Testis (tissue), 3 donors: Measurements from ENCODE around the gene HOXA10. TPM values are rescaled to one million over a fixed set of nuclear protein-coding genes. Genes with fewer than 3 reads are reported as not detected.
A peak's percentile ranks its signal among the peaks of the same experiment; 100 is the strongest.

ENCODE experiments used
- DNase-seq: peaks from one replicate; pipeline ENCODE4 v3.0.0-alpha.2; 2019
- H3K27ac ChIP-seq, 2 donors: fragments of 200-600 bp; sonication (generic); one replicate each; pipeline ENCODE4 v1.5.1; 2019
- H3K27me3 ChIP-seq: fragments of 200-600 bp; sonication (generic); one replicate; pipeline ENCODE4 v1.5.1; 2019
- H3K36me3 ChIP-seq: fragments of 200-600 bp; sonication (generic); one replicate; pipeline ENCODE4 v1.5.1; 2017; ENCODE audit warnings: low read depth; ENCODE audit errors: missing control alignments
- H3K4me1 ChIP-seq: fragments of 200-600 bp; sonication (generic); one replicate; pipeline ENCODE4 v1.5.1; 2019
- H3K4me3 ChIP-seq, 2 donors: fragments of 200-600 bp; sonication (generic); one replicate each; pipeline ENCODE4 v1.5.1; 2017 to 2019
- H3K9me3 ChIP-seq: fragments of 200-600 bp; sonication (generic); one replicate; pipeline ENCODE4 v1.5.1; 2017
- CTCF ChIP-seq, 3 experiments: fragments of 450-650 bp in 2 of 3; fragments of 200-600 bp in 1 of 3; sonication (generic) in 1 of 3; IDR thresholded peaks; one replicate each; pipeline ENCODE4 v1.5.1; 2016 to 2019; ENCODE audit warnings: antibody characterized with exemption in 3 of 3, mild to moderate bottlenecking in 2 of 3, moderate library complexity in 1 of 3
- POLR2A ChIP-seq: fragments of 450-650 bp; IDR thresholded peaks from one replicate; pipeline ENCODE4 v1.6.1; 2017; ENCODE audit warnings: antibody characterized with exemption, mild to moderate bottlenecking, moderate library complexity
- WGBS, 2 donors: methylation state at CpG; one replicate each; pipeline ENCODE4 v1.1.5; 2018; 5-methylcytosine and 5-hydroxymethylcytosine counted together
- intact Hi-C: fragments of 100-400 bp; cut with DNase I; formaldehyde crosslinking; loops from one replicate; pipeline ENCODE4 v1.15.1; 2023; ENCODE audit warnings: low total_unique reads
- polyA plus RNA-seq: library from polyadenylated mRNA; stranded (reverse); fragments of 350-450 nt; fragmentation: Illumina TruSeq; extraction: RNeasy Lipid Tissue Mini Kit (QIAGEN cat#74804); gene quantifications from one replicate; pipeline ENCODE4 v1.2.3, GENCODE V29; 2014; ENCODE audit warnings: low read depth, low replicate concordance; ENCODE audit not compliant: insufficient read depth
- total RNA-seq, 2 donors: library from RNA; depleted of rRNA; stranded (reverse); fragments of >200 nt; gene quantifications; one replicate each; pipeline ENCODE4 v1.2.3, GENCODE V29; 2016

HOXA10 gene
- total and polyA plus RNA-seq, 3 donors from 2014 or later = 0.31 to 1.8 (median 1.6) TPM

GRCh38 chr7:27145914-27146412 lies 28.2 kb downstream of the HOXA10 start:
- Histone ChIP-seq H3K27me3 (no peaks in the 10 kb centered on the region), H3K4me1 (peaks cover 4% of the 10 kb centered on the region), H3K36me3 (no peaks in the 10 kb centered on the region), H3K4me3 (no peak overlapping the region), H3K27ac (no peak overlapping the region), H3K9me3 (no peaks in the 10 kb centered on the region)
- WGBS, 2 donors = 49 to 66% methylated on average over 11 of the region's 11 CpGs
- intact Hi-C loops = no loop called here
- TF ChIP-seq CTCF (IDR thresholded peaks at IDR 0.05) (no peak), POLR2A (no peak)
- no peak for DNase-seq

- H3K27ac ChIP-seq = no peak overlapping the region
- peak overlapping the region in 1 of 2 donors; percentile 10 for H3K4me3 ChIP-seq
- no peaks in the 10 kb centered on the region for H3K9me3 ChIP-seq
- peaks cover 4% of the 10 kb centered on the region for H3K4me1 ChIP-seq
- intact Hi-C loops = no loop called here
- DNase-seq = peak; percentile 11
- TF ChIP-seq POLR2A (no peak), CTCF (IDR thresholded peaks at IDR 0.05) (no peak)
- no peaks in the 10 kb centered on the region for H3K36me3 ChIP-seq
- H3K27me3 ChIP-seq = no peaks in the 10 kb centered on the region
- 30 to 34% methylated on average over 43 to 47 of the region's 47 CpGs for WGBS, 2 donors
Measured at GRCh38 chr7:27145165-27145913, 28.8 kb downstream of the HOXA10 start.

- Histone ChIP-seq H3K27ac (no peak overlapping the region), H3K4me3 (peak overlapping the region in 1 of 2 donors; percentile 10), H3K4me1 (peaks cover 4% of the 10 kb centered on the region), H3K9me3 (no peaks in the 10 kb centered on the region), H3K36me3 (no peaks in the 10 kb centered on the region), H3K27me3 (no peaks in the 10 kb centered on the region)
- DNase-seq = peak; percentile 12
- intact Hi-C loops = no loop called here
- 8 to 20% methylated on average over 5 to 22 of the region's 31 CpGs for WGBS, 2 donors
- TF ChIP-seq CTCF (IDR thresholded peaks at IDR 0.05) = no peak
- no peak for TF ChIP-seq POLR2A
Measured at GRCh38 chr7:27144781-27145164, 29.3 kb downstream of the HOXA10 start.

GRCh38 chr7:27143950-27144780 lies 30.0 kb downstream of the HOXA10 start:
- no peaks in the 10 kb centered on the region for H3K36me3 ChIP-seq
- WGBS, 2 donors = 24 to 30% methylated on average over 35 to 40 of the region's 40 CpGs
- H3K4me3 ChIP-seq = peak overlapping the region in 1 of 2 donors; percentile 46
- H3K27ac ChIP-seq = no peak overlapping the region
- H3K4me1 ChIP-seq = peaks cover 4% of the 10 kb centered on the region
- intact Hi-C loops = no loop called here
- H3K27me3 ChIP-seq = no peaks in the 10 kb centered on the region
- TF ChIP-seq POLR2A = no peak
- no peak for TF ChIP-seq CTCF (IDR thresholded peaks at IDR 0.05)
- DNase-seq = peak; percentile 7
- H3K9me3 ChIP-seq = no peaks in the 10 kb centered on the region
